ENCODE measurements around the gene HIC2.
"Not testable (repeated sequence)": the region's sequence is repeated elsewhere in the genome, so short reads cannot be mapped to it uniquely, and the experiment has no call there.

Gene HIC2, protein sequence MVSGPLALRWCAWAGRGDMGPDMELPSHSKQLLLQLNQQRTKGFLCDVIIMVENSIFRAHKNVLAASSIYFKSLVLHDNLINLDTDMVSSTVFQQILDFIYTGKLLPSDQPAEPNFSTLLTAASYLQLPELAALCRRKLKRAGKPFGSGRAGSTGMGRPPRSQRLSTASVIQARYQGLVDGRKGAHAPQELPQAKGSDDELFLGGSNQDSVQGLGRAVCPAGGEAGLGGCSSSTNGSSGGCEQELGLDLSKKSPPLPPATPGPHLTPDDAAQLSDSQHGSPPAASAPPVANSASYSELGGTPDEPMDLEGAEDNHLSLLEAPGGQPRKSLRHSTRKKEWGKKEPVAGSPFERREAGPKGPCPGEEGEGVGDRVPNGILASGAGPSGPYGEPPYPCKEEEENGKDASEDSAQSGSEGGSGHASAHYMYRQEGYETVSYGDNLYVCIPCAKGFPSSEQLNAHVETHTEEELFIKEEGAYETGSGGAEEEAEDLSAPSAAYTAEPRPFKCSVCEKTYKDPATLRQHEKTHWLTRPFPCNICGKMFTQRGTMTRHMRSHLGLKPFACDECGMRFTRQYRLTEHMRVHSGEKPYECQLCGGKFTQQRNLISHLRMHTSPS

DNA sequence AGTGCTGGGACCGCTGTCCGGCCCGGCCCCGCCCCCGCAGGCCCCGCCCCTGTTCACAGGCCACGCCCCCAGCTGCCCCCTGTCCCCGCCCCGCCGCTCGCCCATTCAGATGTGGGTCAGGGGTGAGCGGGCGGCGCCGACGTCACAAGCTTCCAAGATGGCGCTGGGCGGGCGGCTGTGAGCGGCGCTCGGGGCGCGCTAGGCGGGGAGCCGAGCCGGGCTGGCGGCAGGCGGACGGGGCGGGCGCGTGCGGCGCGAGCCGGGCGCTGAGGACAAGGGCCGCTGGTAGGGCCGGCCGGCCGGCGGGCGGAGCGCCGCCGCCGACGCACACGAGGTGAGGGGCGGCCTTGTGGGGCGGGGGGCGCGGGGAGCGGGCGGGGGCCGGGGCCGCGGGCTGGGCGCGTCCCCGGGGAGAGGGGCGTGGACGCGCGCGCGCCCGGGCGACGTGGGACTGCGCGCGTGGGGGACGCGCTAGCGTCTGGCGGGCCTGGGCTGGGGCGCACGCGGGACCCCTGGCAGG is at the start of gene HIC2:
HIC2 (plus strand) TSS at position 145 of the 520 bp plus-strand sequence. CDS start 25,461 bp downstream, outside the sequence.
- not testable (repeated sequence) for DNase-seq (ENCODE audit: low read depth, low spot score)

DNA sequence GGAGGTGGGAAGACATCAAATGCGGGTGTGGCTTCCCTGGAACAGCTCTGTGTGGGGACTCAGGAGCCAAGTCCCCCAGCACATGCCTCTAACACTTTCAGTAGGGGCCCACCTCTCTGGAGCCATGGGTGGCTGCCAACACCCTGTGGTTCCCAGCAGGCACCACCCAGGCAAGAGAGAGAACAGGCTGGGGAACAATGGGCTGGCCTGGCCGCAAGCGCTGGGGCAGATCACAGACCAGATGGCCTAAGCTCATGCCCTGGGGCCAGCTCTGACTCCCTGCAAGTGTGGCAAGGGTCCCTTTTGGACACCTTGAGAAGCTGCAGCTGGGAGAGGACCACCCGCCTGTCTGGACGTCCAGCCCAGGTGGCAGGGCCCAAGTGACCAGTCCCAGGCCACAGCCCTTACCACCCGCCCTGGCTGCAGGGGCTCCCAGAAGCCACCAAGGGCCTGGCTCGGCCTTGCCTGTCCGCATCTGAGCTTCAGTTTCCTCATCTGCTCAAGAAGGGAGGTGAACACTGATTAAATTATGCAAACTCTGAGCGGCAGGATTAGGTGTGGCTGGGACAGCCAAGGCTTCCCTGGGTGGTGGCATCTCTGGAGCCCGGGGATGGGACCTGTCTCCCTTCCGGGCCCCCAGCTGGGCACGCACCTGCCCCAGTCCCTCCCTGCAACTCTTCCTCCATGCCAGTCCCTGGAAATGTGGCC is 48.4 kb upstream of the HIC2 start:
- DNase-seq (ENCODE audit: low read depth, low spot score), result not testable (repeated sequence)

DNA sequence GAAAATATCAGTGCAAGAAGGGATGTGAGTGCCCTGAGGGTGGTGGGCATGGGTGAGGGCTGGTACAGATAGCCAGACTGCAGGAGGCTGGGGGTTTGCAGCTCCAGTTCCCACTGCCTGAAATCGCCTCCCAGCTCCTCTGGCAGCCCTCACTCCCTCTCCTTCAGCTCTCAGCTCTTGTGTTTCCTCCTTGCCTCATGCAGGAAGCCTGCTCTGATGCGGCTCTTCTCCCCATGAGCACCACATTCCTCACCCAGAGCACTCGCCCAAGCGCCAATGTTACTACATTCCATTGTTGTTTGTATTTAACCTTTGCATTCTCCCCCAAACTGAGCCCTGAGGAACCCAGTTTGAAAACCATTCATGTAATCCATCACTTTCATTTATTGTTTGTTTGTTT is 41.3 kb upstream of the HIC2 start:
- DNase-seq (ENCODE audit: low read depth, low spot score), result not testable (repeated sequence)

DNA sequence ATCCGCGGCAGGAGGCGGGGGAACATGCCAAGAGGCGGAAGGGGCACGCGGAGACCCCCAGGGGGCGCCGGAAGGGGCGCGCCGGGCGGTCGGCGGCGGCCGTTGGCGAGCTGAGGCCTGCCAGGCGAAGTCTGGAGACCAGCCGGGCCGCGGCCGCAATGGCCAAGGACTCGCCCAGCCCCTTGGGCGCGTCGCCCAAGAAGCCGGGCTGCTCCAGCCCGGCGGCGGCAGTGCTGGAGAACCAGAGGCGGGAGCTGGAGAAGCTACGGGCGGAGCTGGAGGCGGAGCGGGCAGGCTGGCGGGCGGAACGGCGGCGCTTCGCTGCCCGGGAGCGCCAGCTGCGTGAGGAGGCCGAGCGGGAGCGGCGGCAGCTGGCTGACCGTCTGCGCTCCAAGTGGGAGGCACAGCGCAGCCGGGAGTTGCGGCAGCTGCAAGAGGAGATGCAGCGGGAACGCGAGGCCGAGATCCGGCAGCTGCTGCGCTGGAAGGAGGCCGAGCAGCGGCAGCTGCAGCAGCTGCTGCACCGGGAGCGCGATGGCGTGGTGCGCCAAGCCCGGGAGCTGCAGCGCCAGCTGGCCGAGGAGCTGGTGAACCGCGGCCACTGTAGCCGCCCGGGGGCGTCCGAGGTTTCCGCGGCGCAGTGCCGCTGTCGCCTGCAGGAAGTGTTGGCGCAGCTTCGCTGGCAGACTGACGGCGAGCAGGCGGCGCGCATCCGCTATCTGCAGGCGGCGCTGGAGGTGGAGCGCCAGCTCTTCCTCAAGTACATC is 33.3 kb upstream of the HIC2 start, which contains the start of gene RIMBP3B:
RIMBP3B (plus strand) TSS at position 51 of the 767 bp plus-strand sequence; CDS start at position 159, 108 bp downstream.
- DNase-seq (ENCODE audit: low read depth, low spot score), result not testable (repeated sequence)

DNA sequence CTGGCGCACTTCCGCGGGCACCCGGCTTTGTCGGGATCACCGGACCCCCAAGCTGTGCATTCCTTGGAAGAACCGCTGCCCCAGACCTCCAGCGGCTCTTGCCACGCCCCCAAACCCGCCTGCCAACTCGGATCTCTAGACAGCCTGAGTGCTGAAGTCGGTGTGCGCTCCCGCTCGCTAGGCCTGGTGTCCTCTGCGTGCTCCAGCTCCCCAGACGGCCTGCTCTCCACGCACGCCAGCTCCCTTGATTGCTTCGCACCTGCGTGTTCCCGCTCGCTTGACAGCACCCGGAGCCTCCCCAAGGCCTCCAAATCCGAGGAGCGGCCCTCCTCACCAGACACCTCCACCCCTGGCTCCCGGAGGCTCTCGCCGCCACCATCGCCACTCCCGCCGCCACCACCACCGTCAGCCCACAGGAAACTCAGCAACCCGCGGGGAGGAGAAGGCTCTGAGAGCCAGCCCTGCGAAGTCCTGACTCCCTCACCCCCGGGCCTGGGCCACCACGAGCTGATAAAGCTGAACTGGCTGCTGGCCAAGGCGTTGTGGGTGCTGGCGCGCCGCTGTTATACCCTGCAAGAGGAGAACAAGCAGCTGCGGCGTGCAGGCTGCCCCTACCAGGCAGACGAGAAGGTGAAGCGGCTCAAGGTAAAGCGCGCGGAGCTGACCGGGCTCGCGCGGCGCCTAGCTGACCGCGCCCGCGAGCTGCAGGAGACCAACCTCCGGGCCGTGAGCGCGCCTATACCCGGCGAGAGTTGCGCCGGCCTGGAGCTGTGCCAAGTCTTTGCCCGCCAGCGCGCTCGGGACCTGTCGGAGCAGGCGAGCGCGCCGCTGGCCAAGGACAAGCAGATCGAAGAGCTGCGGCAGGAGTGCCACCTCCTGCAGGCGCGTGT is 32.5 kb upstream of the HIC2 start:
- DNase-seq (ENCODE audit: low read depth, low spot score), result not testable (repeated sequence)

- DNase-seq (ENCODE audit: low read depth, low spot score), result not testable (repeated sequence)
Measured at GRCh38 chr22:21389480-21389879, 27.7 kb upstream of the HIC2 start.

GRCh38 chr22:21390013-21390412 is 27.2 kb upstream of the HIC2 start:
- not testable (repeated sequence) for DNase-seq (ENCODE audit: low read depth, low spot score)

GRCh38 chr22:21394613-21395012 is 22.6 kb upstream of the HIC2 start:
- DNase-seq (ENCODE audit: low read depth, low spot score), result not testable (repeated sequence)

GRCh38 chr22:21401197-21401969 is 15.8 kb upstream of the HIC2 start:
- DNase-seq (ENCODE audit: low read depth, low spot score), result not testable (repeated sequence)

DNA sequence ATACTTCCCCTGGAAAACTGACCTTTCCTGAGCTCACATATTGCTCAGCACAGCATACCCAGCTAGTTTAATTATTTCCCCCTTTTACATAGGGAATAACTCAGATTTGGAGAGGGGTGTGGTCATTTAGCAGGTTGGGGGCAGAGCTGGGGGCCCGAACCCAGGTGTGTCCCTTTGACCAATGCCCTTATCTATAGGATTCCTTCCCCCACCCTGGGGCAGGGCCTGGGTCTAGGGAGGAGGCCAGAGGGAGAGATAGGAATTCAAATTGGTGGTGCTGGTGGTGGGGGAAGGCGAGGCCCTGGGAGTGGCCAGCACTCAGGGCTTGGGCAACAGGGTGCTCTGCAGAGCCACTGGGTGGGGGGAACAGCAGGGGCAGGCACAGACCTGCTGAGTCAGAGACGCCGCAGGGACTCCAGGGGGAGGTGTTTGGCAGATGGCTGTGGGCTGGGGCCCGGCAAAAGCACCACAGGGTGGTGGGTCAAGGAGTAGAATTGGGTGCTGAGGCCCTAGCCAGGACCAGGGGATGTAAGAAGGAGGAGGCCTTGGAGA is 14.3 kb upstream of the HIC2 start:
- DNase-seq (ENCODE audit: low read depth, low spot score), result not testable (repeated sequence)

GRCh38 chr22:21407139-21407538 is 10.0 kb upstream of the HIC2 start:
- not testable (repeated sequence) for DNase-seq (ENCODE audit: low read depth, low spot score)

- not testable (repeated sequence) for DNase-seq (ENCODE audit: low read depth, low spot score)
Measured at GRCh38 chr22:21407792-21408191, 9.4 kb upstream of the HIC2 start.

- DNase-seq (ENCODE audit: low read depth, low spot score), result not testable (repeated sequence)
Measured at GRCh38 chr22:21416375-21416774, 796 bp upstream of the HIC2 start.

GRCh38 chr22:21417853-21418252 is 682 bp downstream of the HIC2 start:
- DNase-seq (ENCODE audit: low read depth, low spot score), result not testable (repeated sequence)

DNA sequence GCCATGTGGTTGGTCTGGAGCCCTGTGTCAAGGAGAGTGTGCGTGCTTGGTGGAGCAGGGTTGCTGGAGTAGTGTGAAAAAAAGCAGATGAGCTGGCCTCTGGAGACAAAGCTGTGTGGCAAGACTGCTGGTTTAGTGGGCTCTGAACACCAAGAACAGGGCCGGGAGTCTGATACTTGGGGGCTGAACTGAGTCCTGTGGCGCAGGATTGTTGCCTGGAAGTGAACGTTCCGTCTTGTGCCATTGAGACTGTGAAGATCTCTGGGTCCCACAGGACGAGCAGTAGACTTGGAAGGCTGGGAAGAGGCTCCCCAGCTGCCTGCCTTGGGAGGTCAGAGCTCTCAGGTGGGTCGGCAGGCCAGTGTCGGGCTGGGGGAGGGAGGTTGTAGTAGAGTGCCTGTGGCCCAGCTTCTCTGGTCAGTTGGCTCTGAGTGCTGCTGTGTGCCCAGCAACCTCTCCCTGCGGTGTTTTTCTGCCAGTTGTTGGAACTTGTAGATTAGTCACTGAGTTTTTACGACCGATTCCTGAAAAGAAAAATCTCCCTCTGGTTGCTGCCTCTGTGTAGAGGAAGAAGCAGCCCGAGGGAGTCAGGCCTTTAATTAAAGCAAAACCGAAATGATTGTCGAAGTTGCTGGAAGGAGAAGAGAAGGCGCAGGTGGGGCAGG is 1.9 kb downstream of the HIC2 start:
- not testable (repeated sequence) for DNase-seq (ENCODE audit: low read depth, low spot score)

GRCh38 chr22:21420180-21420763 is 3.1 kb downstream of the HIC2 start:
- DNase-seq (ENCODE audit: low read depth, low spot score), result not testable (repeated sequence)

GRCh38 chr22:21424084-21424709 is 7.0 kb downstream of the HIC2 start:
- not testable (repeated sequence) for DNase-seq (ENCODE audit: low read depth, low spot score)

All from activated naive CD8-positive, alpha-beta T cell treated with anti-CD3 and anti-CD28 coated beads, Interleukin-2, amount 50 U/mL, for 16 hours (primary cell).